Endothelial cell of umbilical vein (primary cell): Measurements from ENCODE around the gene SIRT5. TPM values are rescaled to one million over a fixed set of nuclear protein-coding genes. Genes with fewer than 3 reads are reported as not detected.

Experiments
- BruUV-seq: library from RNA; stranded (reverse); fragments of 400-500 nt; replicated peaks from 2 replicates; lab custom pipeline; 2021; lab: Mats Ljungman, UMichigan
- CTCF ChIA-PET: fragments of 300-600, 350-600 bp; sonication (Branson Sonifier 250); formaldehyde crosslinking; loops from one replicate; lab custom pipeline; 2021; ENCODE audit warnings: antibody characterized with exemption, inconsistent platforms; lab: Charles Lee
- POLR2A ChIA-PET: fragments of 300-600, 350-600 bp; sonication (Branson Sonifier 250); formaldehyde crosslinking; loops from one replicate; lab custom pipeline; 2021; ENCODE audit warnings: antibody characterized with exemption, inconsistent platforms; lab: Charles Lee
- DNase-seq: peaks from one replicate; pipeline ENCODE4 v3.0.0-alpha.2; 2011; ENCODE audit warnings: low read depth, low spot score
- FAIRE-seq: peaks from 2 replicates; lab custom pipeline; 2011; peaks lifted over from hg19 to GRCh38; lab: Jason Lieb, UNC
- H2AFZ ChIP-seq: 2 replicates; pipeline ENCODE4 v1.6.0; 2012; ENCODE audit warnings: low read depth, low read length, control low read depth, inconsistent platforms
- H3K27ac ChIP-seq: 2 replicates; pipeline ENCODE4 v1.5.1; 2011; ENCODE audit warnings: low read depth, mild to moderate bottlenecking, control low read depth, low read length, moderate library complexity; ENCODE audit not compliant: insufficient read depth
- H3K27me3 ChIP-seq, 2 experiments: 2 replicates each; pipeline versions ENCODE4 v1.6.0 to v1.6.1; 2011; ENCODE audit warnings: low read length in 2 of 2, mixed read lengths in 1 of 2; ENCODE audit not compliant: control insufficient read depth in 2 of 2, insufficient read depth in 2 of 2
- H3K36me3 ChIP-seq, 2 experiments: 2 replicates in 1 of 2; 3 replicates in 1 of 2; pipeline ENCODE4 v1.5.1; 2011; ENCODE audit warnings: low read length in 2 of 2, mild to moderate bottlenecking in 1 of 2, moderate library complexity in 1 of 2; ENCODE audit not compliant: control insufficient read depth in 2 of 2, insufficient read depth in 2 of 2; ENCODE audit errors: extremely low read depth in 1 of 2
- H3K4me1 ChIP-seq: 3 replicates; pipeline ENCODE4 v1.5.1; 2011; ENCODE audit warnings: mild to moderate bottlenecking, low read length; ENCODE audit not compliant: control insufficient read depth, insufficient read depth; ENCODE audit errors: extremely low read depth
- H3K4me2 ChIP-seq: 2 replicates; pipeline ENCODE4 v1.6.1; 2011; ENCODE audit warnings: low read length, control low read depth, mixed read lengths; ENCODE audit not compliant: insufficient read depth
- H3K4me3 ChIP-seq, 3 experiments: fragments of 200-600 bp in 1 of 3; sonication (generic), shearing (Covaris generic) in 1 of 3; replicated peaks in 1 of 3; 2 replicates each; pipeline ENCODE4 v1.5.1; 2011 to 2016; ENCODE audit warnings: control low read depth in 3 of 3, low read length in 3 of 3, mild to moderate bottlenecking in 2 of 3, inconsistent platforms in 1 of 3, low read depth in 1 of 3, moderate library complexity in 1 of 3; ENCODE audit not compliant: insufficient read depth in 1 of 3
- H3K79me2 ChIP-seq: 2 replicates; pipeline ENCODE4 v1.6.0; 2012; ENCODE audit warnings: low read length, inconsistent platforms; ENCODE audit not compliant: control insufficient read depth, insufficient read depth
- H3K9ac ChIP-seq: replicated peaks from 2 replicates; pipeline ENCODE3; 2011; ENCODE audit warnings: low read length, control low read depth; ENCODE audit not compliant: insufficient read depth; ENCODE audit errors: extremely low read depth
- H3K9me1 ChIP-seq: replicated peaks from 3 replicates; pipeline ENCODE4 v1.6.0; 2011; ENCODE audit warnings: mild to moderate bottlenecking, low read length; ENCODE audit not compliant: control insufficient read depth, insufficient read depth; ENCODE audit errors: extremely low read depth
- H3K9me3 ChIP-seq: replicated peaks from 2 replicates; pipeline ENCODE4 v1.5.1; 2012; ENCODE audit warnings: low read length, inconsistent platforms; ENCODE audit not compliant: control insufficient read depth, insufficient read depth
- H4K20me1 ChIP-seq: replicated peaks from 2 replicates; pipeline ENCODE3; 2011; ENCODE audit warnings: mild to moderate bottlenecking, low read length; ENCODE audit not compliant: control insufficient read depth, insufficient read depth; ENCODE audit errors: extremely low read depth
- EZH2 ChIP-seq: IDR thresholded peaks from 2 replicates; pipeline ENCODE4 v1.6.1; 2012; ENCODE audit warnings: borderline replicate concordance, low read depth, mild to moderate bottlenecking, moderate library complexity, low read length, inconsistent platforms; ENCODE audit not compliant: severe bottlenecking
- FOS ChIP-seq: IDR thresholded peaks from 2 replicates; pipeline ENCODE4 v1.6.1; 2011; ENCODE audit warnings: mild to moderate bottlenecking, low read length, moderate library complexity, borderline replicate concordance; ENCODE audit not compliant: insufficient read depth
- GATA2 ChIP-seq: IDR thresholded peaks from 2 replicates; pipeline ENCODE4 v1.7.0; 2011; ENCODE audit warnings: low read depth, mild to moderate bottlenecking, moderate library complexity, mixed read lengths, low read length; ENCODE audit not compliant: insufficient read length, insufficient read depth
- JUN ChIP-seq: IDR thresholded peaks from 2 replicates; pipeline ENCODE4 v1.6.1; 2011; ENCODE audit warnings: borderline replicate concordance, low read depth; ENCODE audit not compliant: insufficient read length, insufficient read depth
- MYC ChIP-seq: IDR thresholded peaks from one replicate; pipeline ENCODE4 v1.6.1; 2011; ENCODE audit warnings: mild to moderate bottlenecking, low read depth, low read length
- POLR2A ChIP-seq: IDR thresholded peaks from 2 replicates; pipeline ENCODE4 v1.6.1; 2012; ENCODE audit warnings: low read depth, mild to moderate bottlenecking, control low read depth, low read length
- POLR2AphosphoS5 ChIP-seq: IDR thresholded peaks from 2 replicates; pipeline ENCODE4 v1.6.1; 2012; ENCODE audit warnings: low read depth, mild to moderate bottlenecking, control low read depth, low read length, moderate library complexity; ENCODE audit not compliant: insufficient read depth
- dilution Hi-C: fragments of 300-500 bp; cut with MboI; formaldehyde crosslinking; loops from one replicate; pipeline ENCODE4 v1.15.0; 2019; ENCODE audit warnings: low sequenced_read_pairs; ENCODE audit not compliant: extremely low pct_ligation_motif_present
- intact Hi-C: fragments of 100-400 bp; cut with micrococcal nuclease; formaldehyde crosslinking; loops from one replicate; pipeline ENCODE4 v1.10.0; 2022
- polyA plus RNA-seq, 4 experiments: library from polyadenylated mRNA; depleted of rRNA in 3 of 4; stranded (reverse) in 3 of 4; unstranded in 1 of 4; fragments of >200 nt; gene quantifications; 2 replicates each; pipeline versions ENCODE4 v1.2.1 to v1.2.3, GENCODE V29; 2011 to 2012; ENCODE audit warnings: missing spikeins in 1 of 4
- total RNA-seq: library from RNA; stranded (reverse); gene quantifications from 2 replicates; pipeline ENCODE4 v1.2.3, GENCODE V29; 2021
- TF ChIP-seq, protein P1 (sequence below), 2 donors: IDR thresholded peaks; 1 replicate in 1 of 2; 2 replicates in 1 of 2; pipeline ENCODE4 v1.5.1; 2011; ENCODE audit warnings: low read length in 2 of 2, mild to moderate bottlenecking in 2 of 2, moderate library complexity in 2 of 2, control low read depth in 1 of 2, inconsistent platforms in 1 of 2, low read depth in 1 of 2; ENCODE audit not compliant: insufficient read depth in 1 of 2; ENCODE audit errors: extremely low read depth in 1 of 2
- TF ChIP-seq, protein P2 (sequence below): IDR thresholded peaks from 2 replicates; pipeline ENCODE4 v1.6.1; 2011; ENCODE audit not compliant: insufficient read depth, insufficient read length

The SIRT5 gene
- total and polyA plus RNA-seq, 2 donors (not counting 3 experiments of a cell fraction or from before 2014, with no cell fraction given): 4.7 to 7.2 TPM

DNA sequence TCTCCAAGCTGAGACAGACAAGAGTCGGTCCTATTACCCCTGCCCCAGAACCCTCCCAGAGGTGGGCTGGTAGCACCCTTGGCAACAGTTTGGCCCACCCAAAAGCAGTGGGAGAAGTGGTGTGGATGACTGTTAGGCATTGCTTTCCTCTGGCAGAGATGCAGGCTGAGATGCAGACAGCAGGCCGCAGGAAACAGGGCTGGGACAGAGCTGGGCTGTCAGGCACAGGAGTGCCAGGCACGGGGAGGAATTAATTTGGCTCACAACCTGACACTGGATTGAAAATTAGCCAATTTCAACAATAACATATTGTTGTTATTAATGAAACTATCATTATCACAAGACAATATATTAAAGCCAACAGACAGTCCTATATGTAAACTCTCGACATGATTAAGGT, 15.7 kb upstream of the SIRT5 start:
- Histone ChIP-seq H4K20me1 (no peaks in the 10 kb centered on the region), H3K79me2 (no peaks in the 10 kb centered on the region), H3K4me1 (peaks cover 10% of the 10 kb centered on the region), H3K9me1 (no peaks in the 10 kb centered on the region), H3K9ac (no peak overlapping the region), H3K27me3 (no peaks in the 10 kb centered on the region), H3K27ac (no peak overlapping the region), H3K36me3 (no peaks in the 10 kb centered on the region), H3K4me2 (no peak overlapping the region), H3K9me3 (no peaks in the 10 kb centered on the region), H3K4me3 (no peak overlapping the region), H2AFZ (peak overlapping the region; percentile 56)
- dilution Hi-C loops (loop anchor here (25.0 kb wide), 1 partner anchor 221 kb away; the partner anchor contains the start of gene TBC1D7), intact Hi-C loops (no loop called here)
- DNase-seq (peak; percentile 31), FAIRE-seq (no peak)
- no peak for TF ChIP-seq EZH2
- TF ChIP-seq POLR2AphosphoS5: no peak
- TF ChIP-seq, protein P1, sequence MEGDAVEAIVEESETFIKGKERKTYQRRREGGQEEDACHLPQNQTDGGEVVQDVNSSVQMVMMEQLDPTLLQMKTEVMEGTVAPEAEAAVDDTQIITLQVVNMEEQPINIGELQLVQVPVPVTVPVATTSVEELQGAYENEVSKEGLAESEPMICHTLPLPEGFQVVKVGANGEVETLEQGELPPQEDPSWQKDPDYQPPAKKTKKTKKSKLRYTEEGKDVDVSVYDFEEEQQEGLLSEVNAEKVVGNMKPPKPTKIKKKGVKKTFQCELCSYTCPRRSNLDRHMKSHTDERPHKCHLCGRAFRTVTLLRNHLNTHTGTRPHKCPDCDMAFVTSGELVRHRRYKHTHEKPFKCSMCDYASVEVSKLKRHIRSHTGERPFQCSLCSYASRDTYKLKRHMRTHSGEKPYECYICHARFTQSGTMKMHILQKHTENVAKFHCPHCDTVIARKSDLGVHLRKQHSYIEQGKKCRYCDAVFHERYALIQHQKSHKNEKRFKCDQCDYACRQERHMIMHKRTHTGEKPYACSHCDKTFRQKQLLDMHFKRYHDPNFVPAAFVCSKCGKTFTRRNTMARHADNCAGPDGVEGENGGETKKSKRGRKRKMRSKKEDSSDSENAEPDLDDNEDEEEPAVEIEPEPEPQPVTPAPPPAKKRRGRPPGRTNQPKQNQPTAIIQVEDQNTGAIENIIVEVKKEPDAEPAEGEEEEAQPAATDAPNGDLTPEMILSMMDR (IDR thresholded peaks at IDR 0.05; ENCODE audit: extremely low read depth in 1 of 2, insufficient read depth in 1 of 2, low read depth in 1 of 2, low read length in 2 of 2): no peak
- TF ChIP-seq MYC: no peak
- TF ChIP-seq, protein P2, sequence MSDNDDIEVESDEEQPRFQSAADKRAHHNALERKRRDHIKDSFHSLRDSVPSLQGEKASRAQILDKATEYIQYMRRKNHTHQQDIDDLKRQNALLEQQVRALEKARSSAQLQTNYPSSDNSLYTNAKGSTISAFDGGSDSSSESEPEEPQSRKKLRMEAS: no peak
- TF ChIP-seq GATA2: no peak
- no peak for TF ChIP-seq JUN
- TF ChIP-seq FOS: no peak
- no peak for TF ChIP-seq POLR2A
- CTCF ChIA-PET: interaction anchor here (1.0 to 6.7 kb wide), 7 partner anchors 9 to 224 kb away, joined by 3 to 62 read pairs (median 4); partner anchors contain the start of gene SIRT5
- POLR2A ChIA-PET: no interaction called here
- no TSS peak for BruUV-seq
